ENCODE results near the gene ERN1.

ERN1 gene

GRCh38 chr17:64001763-64002529, 128.0 kb downstream of the ERN1 start:
- H3K4me3 Mint-ChIP-seq = no peak overlapping the region
- peaks cover 45% of the 10 kb centered on the region for H3K27me3 Mint-ChIP-seq (ENCODE audit: low read depth, poor library complexity)
- peaks cover 21% of the 10 kb centered on the region for H3K4me1 Mint-ChIP-seq
- H3K36me3 Mint-ChIP-seq (ENCODE audit: low read depth) = no peaks in the 10 kb centered on the region
- H3K9me3 Mint-ChIP-seq = no peaks in the 10 kb centered on the region
- no peak for TF ChIP-seq CTCF (IDR thresholded peaks at IDR 0.05)
- DNase-seq = no peak
- H3K27ac Mint-ChIP-seq = no peak overlapping the region

- Mint-ChIP-seq H3K27ac (peak overlapping the region; percentile 32), H3K27me3 (ENCODE audit: low read depth, poor library complexity) (peaks cover 53% of the 10 kb centered on the region), H3K4me3 (no peak overlapping the region), H3K9me3 (no peaks in the 10 kb centered on the region), H3K4me1 (peaks cover 21% of the 10 kb centered on the region), H3K36me3 (ENCODE audit: low read depth) (no peaks in the 10 kb centered on the region)
- no peak for TF ChIP-seq CTCF (IDR thresholded peaks at IDR 0.05)
- no peak for DNase-seq
These were observed 128.8 kb downstream of the ERN1 start for GRCh38 chr17:64001091-64001579.

GRCh38 chr17:63999680-64000531, 130.0 kb downstream of the ERN1 start:
- DNase-seq = no peak
- Mint-ChIP-seq H3K4me1 (peaks cover 10% of the 10 kb centered on the region), H3K9me3 (no peaks in the 10 kb centered on the region), H3K36me3 (ENCODE audit: low read depth) (no peaks in the 10 kb centered on the region), H3K4me3 (peak overlapping the region; percentile 71), H3K27me3 (ENCODE audit: low read depth, poor library complexity) (peaks cover 59% of the 10 kb centered on the region), H3K27ac (no peak overlapping the region)
- TF ChIP-seq CTCF (IDR thresholded peaks at IDR 0.05) = no peak

GRCh38 chr17:63998721-63999679, 130.9 kb downstream of the ERN1 start:
- no peaks in the 10 kb centered on the region for H3K36me3 Mint-ChIP-seq (ENCODE audit: low read depth)
- peaks cover 10% of the 10 kb centered on the region for H3K4me1 Mint-ChIP-seq
- no peak for TF ChIP-seq CTCF (IDR thresholded peaks at IDR 0.05)
- no peak for DNase-seq
- H3K27me3 Mint-ChIP-seq (ENCODE audit: low read depth, poor library complexity) = peaks cover 64% of the 10 kb centered on the region
- H3K9me3 Mint-ChIP-seq = no peaks in the 10 kb centered on the region
- no peak overlapping the region for H3K27ac Mint-ChIP-seq
- peak overlapping the region; percentile 71 for H3K4me3 Mint-ChIP-seq

- Mint-ChIP-seq H3K4me3 (peak within 1 kb of the TSS; percentile 87), H3K27me3 (ENCODE audit: low read depth, poor library complexity) (peaks cover 68% of the 10 kb centered on the region)
These were observed 131.8 kb downstream of the ERN1 start, which contains the start of gene PRR29 for GRCh38 chr17:63998050-63998720. PRR29 (plus strand) TSS chr17:63998351; CDS start chr17:63998365, 14 bp downstream.

More at GRCh38 chr17:63998050-63998720, 131.8 kb downstream of the ERN1 start, which contains the start of gene PRR29:
- DNase-seq = peak; percentile 93
- TF ChIP-seq CTCF (IDR thresholded peaks at IDR 0.05) = no peak
- H3K4me1 Mint-ChIP-seq = peaks cover 10% of the 10 kb centered on the region
- no peak within 1 kb of the TSS for H3K27ac Mint-ChIP-seq
- no peaks in the 10 kb centered on the region for H3K36me3 Mint-ChIP-seq (ENCODE audit: low read depth)
- no peaks in the 10 kb centered on the region for H3K9me3 Mint-ChIP-seq
